H9 (cell line): ENCODE results near the gene DLD. TPM values are rescaled to one million over a fixed set of nuclear protein-coding genes. Genes with fewer than 3 reads are reported as not detected.

Experiments
- DNase-seq: peaks from one replicate; pipeline ENCODE4 v3.0.0-alpha.2; 2017
- H2AFZ ChIP-seq: one replicate; pipeline ENCODE4 v1.6.1; 2013; ENCODE audit warnings: mild to moderate bottlenecking, low read length, control low read depth, moderate library complexity
- H2AK5ac ChIP-seq: 2 replicates; pipeline ENCODE4 v1.6.1; 2013; ENCODE audit warnings: low read length, control low read depth, mixed read lengths; ENCODE audit not compliant: insufficient read length
- H2BK120ac ChIP-seq: one replicate; pipeline ENCODE4 v1.6.1; 2013; ENCODE audit warnings: low read depth, mild to moderate bottlenecking, low read length, control low read depth, inconsistent platforms; ENCODE audit not compliant: poor library complexity, severe bottlenecking
- H2BK12ac ChIP-seq: 2 replicates; pipeline ENCODE4 v1.6.1; 2013; ENCODE audit warnings: low read length, control low read depth, mixed read lengths, low read depth; ENCODE audit not compliant: insufficient read length
- H2BK15ac ChIP-seq: 2 replicates; pipeline ENCODE4 v1.6.1; 2013; ENCODE audit warnings: low read depth, low read length, control low read depth
- H2BK20ac ChIP-seq: one replicate; pipeline ENCODE4 v1.6.1; 2013; ENCODE audit warnings: low read depth, mild to moderate bottlenecking, low read length, control low read depth, inconsistent platforms; ENCODE audit not compliant: poor library complexity, severe bottlenecking
- H2BK5ac ChIP-seq: 2 replicates; pipeline ENCODE4 v1.6.1; 2013; ENCODE audit warnings: low read length, control low read depth, mixed read lengths; ENCODE audit not compliant: insufficient read length
- H3K14ac ChIP-seq: 2 replicates; pipeline ENCODE4 v1.6.1; 2013; ENCODE audit warnings: low read length, control low read depth; ENCODE audit not compliant: insufficient read depth
- H3K18ac ChIP-seq: 2 replicates; pipeline ENCODE4 v1.6.1; 2013; ENCODE audit warnings: low read depth, mild to moderate bottlenecking, mixed read lengths, low read length, control low read depth; ENCODE audit not compliant: insufficient read length
- H3K23ac ChIP-seq: 2 replicates; pipeline ENCODE4 v1.6.1; 2013; ENCODE audit warnings: low read length, control low read depth, mixed read lengths, low read depth; ENCODE audit not compliant: insufficient read length
- H3K23me2 ChIP-seq: 2 replicates; pipeline ENCODE4 v1.6.1; 2013; ENCODE audit warnings: low read depth, mild to moderate bottlenecking, mixed read lengths, low read length, control low read depth; ENCODE audit not compliant: insufficient read length, poor library complexity, severe bottlenecking
- H3K27ac ChIP-seq: 2 replicates; pipeline ENCODE4 v1.5.1; 2013; ENCODE audit warnings: low read length, control low read depth, mixed read lengths, low read depth; ENCODE audit not compliant: insufficient read length
- H3K27me3 ChIP-seq: 2 replicates; pipeline ENCODE4 v1.6.1; 2013; ENCODE audit warnings: low read length, control low read depth, inconsistent platforms; ENCODE audit not compliant: insufficient read depth
- H3K4ac ChIP-seq: 2 replicates; pipeline ENCODE4 v1.6.1; 2013; ENCODE audit warnings: low read depth, mild to moderate bottlenecking, control low read depth, inconsistent platforms, low read length, moderate library complexity
- H3K4me1 ChIP-seq: 2 replicates; pipeline ENCODE4 v1.6.1; 2013; ENCODE audit warnings: low read length, control low read depth, inconsistent platforms; ENCODE audit not compliant: insufficient read depth
- H3K4me2 ChIP-seq: 2 replicates; pipeline ENCODE4 v1.6.1; 2013; ENCODE audit warnings: low read length, control low read depth, mixed read lengths; ENCODE audit not compliant: insufficient read length, insufficient read depth
- H3K56ac ChIP-seq: 2 replicates; pipeline ENCODE4 v1.6.1; 2013; ENCODE audit warnings: low read depth, mild to moderate bottlenecking, mixed read lengths, low read length, control low read depth; ENCODE audit not compliant: insufficient read length
- H3K79me1 ChIP-seq: 2 replicates; pipeline ENCODE4 v1.6.1; 2013; ENCODE audit warnings: low read depth, mild to moderate bottlenecking, moderate library complexity, low read length, control low read depth, inconsistent platforms; ENCODE audit not compliant: insufficient read depth, poor library complexity, severe bottlenecking
- H3K79me2 ChIP-seq: 2 replicates; pipeline ENCODE4 v1.6.1; 2013; ENCODE audit warnings: low read length, control low read depth, inconsistent platforms; ENCODE audit not compliant: insufficient read depth
- H3K9ac ChIP-seq: 2 replicates; pipeline ENCODE4 v1.6.1; 2013; ENCODE audit warnings: low read length, control low read depth, mixed read lengths; ENCODE audit not compliant: insufficient read length; ENCODE audit errors: extremely low read depth
- H3K9me3 ChIP-seq: one replicate; pipeline ENCODE4 v1.6.1; 2013; ENCODE audit warnings: low read depth, low read length, inconsistent platforms; ENCODE audit not compliant: control insufficient read depth
- H3T11ph ChIP-seq: one replicate; pipeline ENCODE4 v1.6.1; 2013; ENCODE audit warnings: mild to moderate bottlenecking, low read length, control low read depth, inconsistent platforms
- H4K20me1 ChIP-seq: one replicate; pipeline ENCODE4 v1.6.1; 2013; ENCODE audit not compliant: control insufficient read depth, insufficient read length, insufficient read depth
- H4K5ac ChIP-seq: 2 replicates; pipeline ENCODE4 v1.6.1; 2013; ENCODE audit warnings: low read depth, mild to moderate bottlenecking, mixed read lengths, low read length, control low read depth; ENCODE audit not compliant: insufficient read length
- H4K8ac ChIP-seq: replicated peaks from 2 replicates; pipeline ENCODE4 v1.6.1; 2013; ENCODE audit warnings: low read length, control low read depth, mixed read lengths, low read depth; ENCODE audit not compliant: insufficient read length
- H4K91ac ChIP-seq: 2 replicates; pipeline ENCODE4 v1.6.1; 2013; ENCODE audit warnings: low read depth, mild to moderate bottlenecking, moderate library complexity, mixed read lengths, low read length, control low read depth; ENCODE audit not compliant: insufficient read length
- H3K27ac Mint-ChIP-seq, 3 experiments: 2 replicates in 2 of 3; 3 replicates in 1 of 3; pipeline ENCODE4 v1.8.0; 2020 to 2021; ENCODE audit warnings: mixed read lengths in 3 of 3, mild to moderate bottlenecking in 1 of 3, moderate library complexity in 1 of 3
- H3K27me3 Mint-ChIP-seq: 2 replicates; pipeline ENCODE4 v1.8.0; 2021; ENCODE audit warnings: low read depth, mild to moderate bottlenecking, moderate library complexity, mixed read lengths
- H3K36me3 Mint-ChIP-seq, 3 experiments: 2 replicates in 2 of 3; 3 replicates in 1 of 3; pipeline ENCODE4 v1.8.0; 2020 to 2021; ENCODE audit warnings: low read depth in 3 of 3, mixed read lengths in 3 of 3; ENCODE audit not compliant: insufficient read depth in 1 of 3
- H3K4me1 Mint-ChIP-seq, 2 experiments: 2 replicates each; pipeline ENCODE4 v1.8.0; 2020; ENCODE audit warnings: mixed read lengths in 2 of 2
- H3K4me3 Mint-ChIP-seq, 2 experiments: 2 replicates in 1 of 2; 3 replicates in 1 of 2; pipeline ENCODE4 v1.8.0; 2020 to 2021; ENCODE audit warnings: mild to moderate bottlenecking in 2 of 2, mixed read lengths in 2 of 2, moderate library complexity in 1 of 2
- H3K9me3 Mint-ChIP-seq, 2 experiments: 2 replicates in 1 of 2; 3 replicates in 1 of 2; pipeline ENCODE4 v1.8.0; 2020; ENCODE audit warnings: mild to moderate bottlenecking in 2 of 2, mixed read lengths in 2 of 2, moderate library complexity in 1 of 2
- CTCF ChIP-seq: fragments of 200-600 bp; sonication (generic); conservative IDR thresholded peaks from 3 replicates; pipeline ENCODE4 v1.8.0; 2021; ENCODE audit warnings: antibody characterized with exemption, mild to moderate bottlenecking
- WGBS: extraction: QIAGEN DNeasy Blood & Tissue Kit; methylation state at CpG from one replicate; pipeline ENCODE4 v1.1.7; 2013; ENCODE audit warnings: missing lambda C conversion rate, low lambda C conversion rate, mixed read lengths; ENCODE audit not compliant: insufficient read length; ENCODE audit errors: extremely low coverage; 5-methylcytosine and 5-hydroxymethylcytosine counted together
- total RNA-seq: library from RNA; stranded (reverse); gene quantifications from 2 replicates; pipeline ENCODE4 v1.2.1, GENCODE V29; 2021

Gene DLD
- total RNA-seq, 1 experiment from 2014 or later = 93.7 TPM

GRCh38 chr7:107937531-107937930 lies 46.5 kb downstream of the DLD start:
- no peak overlapping the region for H2AK5ac ChIP-seq
- H3K79me1 ChIP-seq = no peaks in the 10 kb centered on the region
- H2BK20ac ChIP-seq = no peak overlapping the region
- H2BK15ac ChIP-seq = no peak overlapping the region
- peaks cover 49 to 59% of the 10 kb centered on the region in 2 experiments for H3K4me1 Mint-ChIP-seq
- H2AFZ ChIP-seq = no peak overlapping the region
- no peak for TF ChIP-seq CTCF
- no peak overlapping the region for H2BK12ac ChIP-seq
- peaks cover 3% of the 10 kb centered on the region for H4K20me1 ChIP-seq
- H3T11ph ChIP-seq = no peak overlapping the region
- no peak for DNase-seq
- H3K4me2 ChIP-seq = no peak overlapping the region
- H3K23ac ChIP-seq = no peak overlapping the region
- no peak overlapping the region for H2BK120ac ChIP-seq
- no peak overlapping the region for H3K9ac ChIP-seq
- no peaks in the 10 kb centered on the region for H3K79me2 ChIP-seq
- no peaks in the 10 kb centered on the region for H3K9me3 ChIP-seq
- no CpG with 5 or more reads among the region's 1 CpG for WGBS
- no peak overlapping the region for H4K8ac ChIP-seq
- H3K27me3 ChIP-seq = no peaks in the 10 kb centered on the region
- H3K4ac ChIP-seq = no peak overlapping the region
- no peaks in the 10 kb centered on the region for H3K27me3 Mint-ChIP-seq
- no peak overlapping the region for H3K4me3 Mint-ChIP-seq
- H3K56ac ChIP-seq = no peak overlapping the region
- no peak overlapping the region for H3K18ac ChIP-seq
- H3K23me2 ChIP-seq = no peaks in the 10 kb centered on the region
- peaks cover 2 to 40% (median 31%) of the 10 kb centered on the region in 3 experiments; a peak in 6 of 7 replicates for H3K36me3 Mint-ChIP-seq
- no peak overlapping the region for H4K91ac ChIP-seq
- H4K5ac ChIP-seq = no peak overlapping the region
- no peaks in the 10 kb centered on the region; the same call in 1 of the 2 replicates for H3K4me1 ChIP-seq
- H2BK5ac ChIP-seq = no peak overlapping the region
- no peak overlapping the region for H3K14ac ChIP-seq
- no peak overlapping the region; a peak in 1 of 7 replicates for H3K27ac Mint-ChIP-seq
- H3K9me3 Mint-ChIP-seq = no peaks in the 10 kb centered on the region
- H3K27ac ChIP-seq = no peak overlapping the region
